Neural cell (in vitro differentiated cells): ENCODE results near the gene PRTG. TPM values are rescaled to one million over a fixed set of nuclear protein-coding genes. Genes with fewer than 3 reads are reported as not detected.

Source experiments
- H2AFZ ChIP-seq: fragments of 200-600, 300-800 bp; sonication (generic), shearing (Covaris generic); 2 replicates; pipeline ENCODE4 v1.6.0; 2014; ENCODE audit warnings: low read depth, mild to moderate bottlenecking, antibody characterized with exemption, low read length, moderate library complexity
- H3F3A ChIP-seq: fragments of 200-600 bp; shearing (Covaris generic); 2 replicates; pipeline ENCODE4 v1.6.1; 2016; ENCODE audit warnings: mild to moderate bottlenecking, moderate library complexity, mixed read lengths, antibody characterized with exemption, low read length; ENCODE audit not compliant: insufficient read depth, poor library complexity, severe bottlenecking
- H3K27ac ChIP-seq: fragments of 200-600, 300-800 bp; sonication (generic), shearing (Covaris generic); 2 replicates; pipeline ENCODE4 v1.5.1; 2014; ENCODE audit warnings: mild to moderate bottlenecking, low read length, moderate library complexity
- H3K27me3 ChIP-seq: fragments of 300-800, 200-600 bp; sonication (generic), shearing (Covaris generic); 2 replicates; pipeline ENCODE4 v1.6.0; 2014; ENCODE audit warnings: mild to moderate bottlenecking, low read depth, low read length, moderate library complexity; ENCODE audit not compliant: insufficient read depth
- H3K36me3 ChIP-seq: fragments of 300-800, 200-600 bp; sonication (generic), shearing (Covaris generic); 2 replicates; pipeline ENCODE4 v1.5.1; 2014; ENCODE audit warnings: mild to moderate bottlenecking, antibody characterized with exemption, low read length, moderate library complexity; ENCODE audit not compliant: insufficient read depth
- H3K4me2 ChIP-seq: fragments of 300-800, 200-600 bp; sonication (generic), shearing (Covaris generic); 2 replicates; pipeline ENCODE4 v1.6.0; 2014; ENCODE audit warnings: mild to moderate bottlenecking, low read length
- H3K4me3 ChIP-seq: fragments of 300-800, 200-600 bp; sonication (generic), shearing (Covaris generic); 2 replicates; pipeline ENCODE4 v1.5.1; 2014; ENCODE audit warnings: mild to moderate bottlenecking, low read length, moderate library complexity
- H3K79me2 ChIP-seq: fragments of 200-600 bp; shearing (Covaris generic); replicated peaks from 2 replicates; pipeline ENCODE4 v1.6.0; 2014; ENCODE audit warnings: mild to moderate bottlenecking, low read length, moderate library complexity; ENCODE audit not compliant: insufficient read depth
- H3K9ac ChIP-seq: fragments of 300-800, 200-600 bp; sonication (generic), shearing (Covaris generic); 2 replicates; pipeline ENCODE4 v1.6.1; 2016; ENCODE audit warnings: mild to moderate bottlenecking, low read length, mixed read lengths
- H3K9me2 ChIP-seq: fragments of 200-600 bp; shearing (Covaris generic); 2 replicates; pipeline ENCODE4 v1.6.1; 2016; ENCODE audit warnings: mild to moderate bottlenecking, low read length, mixed read lengths; ENCODE audit not compliant: insufficient read depth
- H3K9me3 ChIP-seq: fragments of 200-600, 300-800 bp; sonication (generic), shearing (Covaris generic); 2 replicates; pipeline ENCODE4 v1.6.1; 2016; ENCODE audit warnings: mild to moderate bottlenecking, mixed run types, low read length, moderate library complexity, mixed read lengths
- H4K20me1 ChIP-seq: fragments of 200-600 bp; shearing (Covaris generic); 2 replicates; pipeline ENCODE4 v1.6.1; 2016; ENCODE audit warnings: mild to moderate bottlenecking, mixed run types; ENCODE audit not compliant: insufficient read depth
- CTCF ChIP-seq: fragments of 450-650 bp; IDR thresholded peaks from 2 replicates; pipeline ENCODE4 v1.5.1; 2014; ENCODE audit warnings: antibody characterized with exemption, mild to moderate bottlenecking, moderate library complexity; ENCODE audit not compliant: poor library complexity, severe bottlenecking
- EP300 ChIP-seq: fragments of 450-650 bp; conservative IDR thresholded peaks from 2 replicates; pipeline ENCODE4 v1.6.1; 2014; ENCODE audit warnings: antibody characterized with exemption, mild to moderate bottlenecking, moderate library complexity; ENCODE audit not compliant: poor library complexity, severe bottlenecking
- EZH2 ChIP-seq: fragments of 200-600, 300-800 bp; shearing (Covaris generic), sonication (generic); IDR thresholded peaks from 2 replicates; pipeline ENCODE4 v1.6.1; 2014; ENCODE audit warnings: antibody characterized with exemption, low read length, borderline replicate concordance, mild to moderate bottlenecking; ENCODE audit not compliant: insufficient read depth, poor library complexity, severe bottlenecking
- MXI1 ChIP-seq: fragments of 450-650 bp; conservative IDR thresholded peaks from 2 replicates; pipeline ENCODE4 v1.6.1; 2014; ENCODE audit warnings: antibody characterized with exemption, mild to moderate bottlenecking; ENCODE audit not compliant: poor library complexity, severe bottlenecking
- POLR2AphosphoS5 ChIP-seq: IDR thresholded peaks from 2 replicates; pipeline ENCODE4 v1.6.1; 2012
- RAD21 ChIP-seq: fragments of 450-650 bp; conservative IDR thresholded peaks from 2 replicates; pipeline ENCODE4 v1.6.1; 2014; ENCODE audit warnings: antibody characterized with exemption, mild to moderate bottlenecking, moderate library complexity
- REST ChIP-seq: IDR thresholded peaks from 2 replicates; pipeline ENCODE4 v1.6.1; 2012; ENCODE audit warnings: borderline replicate concordance
- SMC3 ChIP-seq: fragments of 450-650 bp; conservative IDR thresholded peaks from 2 replicates; pipeline ENCODE4 v1.6.1; 2014; ENCODE audit warnings: antibody characterized with exemption, mild to moderate bottlenecking, moderate library complexity; ENCODE audit not compliant: poor library complexity
- TAF1 ChIP-seq: IDR thresholded peaks from 2 replicates; pipeline ENCODE4 v1.6.1; 2012; ENCODE audit warnings: low read depth
- polyA plus RNA-seq: library from polyadenylated mRNA; depleted of rRNA; stranded (reverse); fragments of >200 nt; gene quantifications from 2 replicates; pipeline ENCODE4 v1.2.3, GENCODE V29; 2014

Gene PRTG
- polyA plus RNA-seq, 1 donor from 2014 or later, result 3.8 TPM

- Histone ChIP-seq H3K79me2 (no peaks in the 10 kb centered on the region), H3K9me2 (no peaks in the 10 kb centered on the region), H3K4me2 (no peak overlapping the region), H3K36me3 (no peaks in the 10 kb centered on the region), H4K20me1 (no peaks in the 10 kb centered on the region), H3K27ac (no peak overlapping the region), H3K4me3 (no peak overlapping the region), H3K27me3 (peaks cover 23% of the 10 kb centered on the region), H3F3A (no peaks in the 10 kb centered on the region), H3K9ac (no peak overlapping the region), H3K9me3 (no peaks in the 10 kb centered on the region), H2AFZ (no peak overlapping the region)
- no peak for TF ChIP-seq EP300
- TF ChIP-seq EZH2, result no peak
- no peak for TF ChIP-seq CTCF
- TF ChIP-seq REST, result no peak
- TF ChIP-seq RAD21, result no peak
- TF ChIP-seq MXI1, result no peak
- no peak for TF ChIP-seq SMC3
- no peak for TF ChIP-seq POLR2AphosphoS5
- TF ChIP-seq TAF1, result no peak
These were observed 69.7 kb downstream of the PRTG start for GRCh38 chr15:55673287-55673686.

GRCh38 chr15:55669270-55669669 is 73.7 kb downstream of the PRTG start:
- Histone ChIP-seq H3K36me3 (no peaks in the 10 kb centered on the region), H4K20me1 (no peaks in the 10 kb centered on the region), H3K4me3 (no peak overlapping the region), H3K27me3 (peaks cover 6% of the 10 kb centered on the region), H3F3A (no peaks in the 10 kb centered on the region), H3K4me2 (no peak overlapping the region), H3K27ac (no peak overlapping the region), H3K9ac (no peak overlapping the region), H3K79me2 (no peaks in the 10 kb centered on the region), H3K9me3 (no peaks in the 10 kb centered on the region), H2AFZ (no peak overlapping the region), H3K9me2 (no peaks in the 10 kb centered on the region)
- no peak for TF ChIP-seq REST
